GM21515 (cell line): Measurements from ENCODE around the gene FARP1.

Experiments used
- ATAC-seq: cut with Tn5 transposase; IDR thresholded peaks from one replicate; pipeline ENCODE4 v1.9.1; 2021; ENCODE audit not compliant: unreplicated experiment

The FARP1 gene

DNA sequence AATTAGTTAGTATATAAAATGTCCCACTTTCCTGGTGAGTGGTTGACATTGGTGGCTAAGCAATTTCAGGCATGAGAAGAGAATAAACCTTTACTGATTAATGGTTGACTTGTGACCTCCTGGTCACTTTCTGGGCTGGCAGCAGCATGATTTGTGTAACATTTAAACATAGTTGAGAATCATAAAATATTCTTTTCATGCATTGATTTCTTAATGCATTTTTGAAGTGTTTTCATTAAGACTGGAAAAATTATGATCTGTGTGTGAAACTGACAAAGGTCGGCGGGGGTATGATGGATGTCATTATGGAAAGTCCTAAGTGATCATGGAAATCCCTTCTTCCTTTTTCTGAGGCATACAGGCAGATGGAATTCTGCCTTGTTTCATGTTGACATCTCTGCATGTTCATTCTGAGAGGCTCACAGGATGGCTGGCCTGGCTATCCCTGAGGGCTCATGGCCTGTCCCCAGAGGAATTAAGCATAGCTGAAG, 132.8 kb downstream of the FARP1 start:
- ATAC-seq = no peak

DNA sequence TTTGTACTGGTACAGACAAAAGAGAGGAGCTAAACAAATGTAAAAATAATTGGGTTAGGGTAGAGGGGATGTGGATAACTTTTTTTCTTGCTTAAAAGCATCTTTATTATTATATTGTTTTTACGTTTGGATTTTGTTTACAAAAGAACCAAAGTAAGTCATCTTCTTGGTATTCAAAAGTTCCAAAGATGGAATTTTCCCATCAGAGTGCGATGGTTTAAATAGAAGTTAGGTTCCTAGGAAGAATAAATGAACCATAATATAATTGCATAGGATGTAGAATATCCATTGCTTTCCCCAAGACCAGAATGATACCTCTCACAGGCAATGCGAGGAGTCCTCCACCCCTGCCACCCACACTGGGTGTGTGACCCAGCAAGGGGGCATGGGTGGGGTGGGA, 133.6 kb downstream of the FARP1 start:
- ATAC-seq = no peak

GRCh38 chr13:98278068-98278724, 135.3 kb downstream of the FARP1 start:
- ATAC-seq = no peak

GRCh38 chr13:98279473-98280175, 136.7 kb downstream of the FARP1 start:
- no peak for ATAC-seq

DNA sequence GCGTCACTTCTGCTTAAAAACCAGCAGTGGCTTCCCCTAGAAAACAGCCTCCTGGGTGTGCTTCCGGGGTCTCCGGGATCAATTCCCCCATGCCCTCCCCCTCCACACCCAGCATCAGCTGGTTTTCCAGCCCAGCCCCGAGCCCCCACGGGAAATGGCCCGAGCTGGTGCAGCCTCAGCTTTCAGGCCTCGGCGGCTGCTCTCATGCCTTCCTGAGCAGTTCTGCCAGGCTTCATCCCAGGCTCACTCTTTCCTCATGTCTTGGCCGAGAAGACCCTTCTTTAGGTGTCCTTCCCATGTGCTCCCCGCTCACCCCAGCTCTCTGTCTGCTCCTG, 137.2 kb downstream of the FARP1 start:
- ATAC-seq = no peak

- ATAC-seq = no peak
Observed at GRCh38 chr13:98284679-98285078, 141.8 kb downstream of the FARP1 start.

- ATAC-seq = no peak
Observed at GRCh38 chr13:98285317-98285716, 142.4 kb downstream of the FARP1 start.

DNA sequence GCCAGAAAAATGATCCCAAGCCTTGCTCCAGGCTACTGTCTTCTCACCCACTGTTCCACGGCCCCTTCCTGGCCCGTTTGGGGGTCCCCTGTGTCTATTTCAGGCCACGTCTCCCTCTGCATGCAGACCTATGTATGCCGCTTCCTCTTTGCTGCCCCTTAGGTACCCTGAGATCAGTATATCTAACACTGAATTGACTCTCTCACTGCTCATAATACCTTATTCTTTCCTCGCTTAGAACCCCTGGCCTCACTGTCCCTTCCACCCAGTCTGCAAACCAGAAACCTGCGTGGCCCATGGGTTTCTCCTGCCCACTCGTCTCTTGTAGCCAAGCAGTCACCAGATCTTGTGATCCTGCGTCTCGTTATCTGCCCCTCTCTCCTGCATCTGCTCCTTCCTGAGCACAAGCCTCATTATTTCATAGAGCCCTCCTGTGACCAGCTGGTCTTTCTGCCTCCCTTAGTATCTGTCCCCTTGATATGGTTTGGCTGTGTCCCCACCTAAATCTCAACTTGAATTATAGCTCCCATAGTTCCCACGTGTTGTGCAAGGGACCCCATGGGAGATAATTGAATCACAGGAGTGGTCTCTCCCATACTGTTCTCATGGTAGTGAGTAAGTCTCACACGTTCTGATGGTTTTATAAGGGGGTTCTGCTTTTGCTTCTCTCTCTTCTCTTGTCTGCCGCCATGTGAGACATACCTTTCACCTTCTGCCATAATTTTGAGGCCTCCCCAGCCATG, 143.1 kb downstream of the FARP1 start:
- ATAC-seq = no peak

DNA sequence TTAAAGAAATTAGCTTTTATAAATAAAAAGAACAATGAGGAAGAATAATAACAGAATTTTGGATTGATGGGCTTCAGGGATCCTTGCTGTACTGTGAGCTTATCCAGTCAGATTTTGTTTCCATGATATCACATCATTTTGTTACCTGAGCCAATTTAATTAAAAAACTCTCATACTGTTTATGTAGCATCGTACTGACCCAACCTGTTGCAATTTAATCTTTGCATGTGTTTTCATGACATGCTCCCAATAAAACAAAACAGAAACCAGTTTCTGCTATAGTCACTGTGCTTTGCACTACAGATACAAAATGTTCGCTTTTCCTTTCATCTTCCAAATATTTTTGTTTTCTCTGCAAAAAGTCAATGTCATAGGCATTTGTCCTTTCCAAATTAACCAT, 143.9 kb downstream of the FARP1 start:
- no peak for ATAC-seq

GRCh38 chr13:98288211-98288610, 145.3 kb downstream of the FARP1 start:
- ATAC-seq = no peak

DNA sequence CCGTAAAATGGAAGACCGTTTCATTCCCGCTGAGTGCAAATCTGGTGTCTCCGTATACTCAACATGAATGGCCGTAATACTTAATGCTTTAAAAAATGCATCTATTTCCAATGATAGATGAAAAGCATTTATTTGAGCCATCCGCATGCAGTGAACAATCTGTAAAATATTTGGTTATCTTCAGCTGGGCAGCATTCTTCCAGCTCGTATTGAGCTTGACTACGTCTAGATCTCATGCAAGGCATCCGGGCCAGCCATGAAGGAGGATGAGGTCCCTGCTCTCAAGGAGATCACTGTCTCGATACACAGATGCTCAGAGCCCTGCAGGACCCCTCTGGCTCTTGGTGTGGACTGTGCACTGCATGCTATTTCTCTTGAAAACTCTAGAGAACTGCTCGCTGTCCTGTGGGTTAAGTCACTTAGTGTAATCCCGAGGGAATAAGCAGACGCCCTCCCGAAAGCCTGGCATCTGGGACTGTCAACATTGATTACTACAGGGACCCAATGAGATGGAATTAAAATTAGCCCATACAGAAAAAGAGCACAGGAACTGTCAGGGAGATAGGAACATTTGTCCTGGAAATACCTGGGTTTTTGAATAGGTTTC, 146.5 kb downstream of the FARP1 start:
- no peak for ATAC-seq

DNA sequence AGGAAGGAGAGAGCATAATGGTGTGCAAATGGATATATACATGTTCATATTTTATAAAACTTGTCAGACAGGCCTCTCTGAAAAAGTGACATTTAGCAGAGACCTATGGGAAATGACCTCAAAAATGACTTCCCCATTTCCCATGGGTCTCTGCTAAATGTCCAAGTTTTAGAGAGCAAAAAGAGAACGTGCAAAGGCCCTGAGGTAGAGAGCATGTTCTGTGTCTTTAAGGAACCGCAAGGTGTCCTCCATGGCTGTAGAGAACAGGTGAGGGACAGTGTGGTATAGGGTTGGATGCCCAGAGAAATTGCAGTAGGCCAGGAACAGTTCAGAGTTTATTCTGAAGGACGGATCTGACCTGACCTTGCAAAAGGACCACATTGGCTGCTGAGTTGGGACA, 147.4 kb downstream of the FARP1 start:
- ATAC-seq = no peak

GRCh38 chr13:98291658-98292057, 148.8 kb downstream of the FARP1 start:
- no peak for ATAC-seq

GRCh38 chr13:98293103-98293502, 150.2 kb downstream of the FARP1 start:
- ATAC-seq = no peak

- no peak for ATAC-seq
Observed at GRCh38 chr13:98293570-98294142, 150.8 kb downstream of the FARP1 start.

GRCh38 chr13:98295371-98295770, 152.5 kb downstream of the FARP1 start:
- no peak for ATAC-seq

DNA sequence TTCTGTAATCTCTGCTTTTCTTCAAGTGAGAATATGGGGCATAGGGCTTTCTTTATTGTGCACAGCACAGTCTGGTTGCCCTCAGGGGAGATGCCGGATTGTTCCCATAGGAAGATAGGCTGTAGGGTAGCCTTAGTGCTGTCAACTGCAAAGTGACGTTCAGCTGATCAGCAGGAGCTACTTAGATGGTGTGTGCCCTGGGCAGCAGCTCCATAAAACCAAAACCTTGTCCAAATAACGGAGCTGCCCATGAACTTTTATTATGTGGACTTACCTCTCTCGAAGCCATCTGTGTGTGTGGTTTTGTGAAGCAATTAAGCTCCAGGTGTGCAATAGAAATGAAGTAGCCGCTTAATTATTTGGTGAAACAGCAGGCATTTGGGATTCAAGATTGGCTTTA, 154.2 kb downstream of the FARP1 start:
- no peak for ATAC-seq

DNA sequence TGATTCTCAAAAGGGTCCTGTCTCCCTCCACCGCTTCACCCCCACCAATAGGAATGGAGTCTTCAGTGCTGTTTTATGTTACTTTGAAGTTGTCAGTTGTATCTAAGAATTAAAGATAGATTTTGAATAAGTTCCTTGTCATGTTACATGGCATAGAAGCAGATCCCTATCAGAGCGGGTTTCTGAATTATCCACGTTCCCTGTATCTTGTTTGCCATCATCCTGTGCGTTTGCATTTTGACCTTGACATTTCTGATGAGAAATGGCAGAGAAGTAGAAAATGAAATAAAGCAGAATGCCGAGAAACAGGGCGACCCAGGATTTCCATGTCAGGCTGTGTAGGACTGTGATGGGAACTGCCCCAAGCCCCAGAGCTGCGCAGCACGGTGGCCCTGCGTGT, 154.9 kb downstream of the FARP1 start:
- ATAC-seq = no peak

DNA sequence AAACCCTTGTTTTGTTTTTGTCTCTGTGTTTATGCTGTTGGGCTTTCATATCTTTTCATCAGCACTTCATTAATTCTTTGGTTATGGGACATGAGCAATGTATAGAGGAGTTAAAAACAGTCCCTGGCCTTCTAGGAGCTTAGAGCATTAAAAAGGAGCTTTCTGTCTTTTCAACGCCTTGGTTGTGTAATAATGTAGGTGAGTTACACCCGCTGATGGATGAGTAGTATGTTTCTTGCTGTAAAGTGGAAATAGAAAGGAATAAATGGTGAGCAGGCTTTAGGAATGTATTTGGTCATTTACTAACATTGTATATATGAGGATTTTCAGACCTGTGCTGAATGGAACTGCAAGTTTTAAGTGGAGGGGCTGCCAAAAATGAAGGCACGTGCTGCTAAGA, 155.7 kb downstream of the FARP1 start:
- no peak for ATAC-seq

DNA sequence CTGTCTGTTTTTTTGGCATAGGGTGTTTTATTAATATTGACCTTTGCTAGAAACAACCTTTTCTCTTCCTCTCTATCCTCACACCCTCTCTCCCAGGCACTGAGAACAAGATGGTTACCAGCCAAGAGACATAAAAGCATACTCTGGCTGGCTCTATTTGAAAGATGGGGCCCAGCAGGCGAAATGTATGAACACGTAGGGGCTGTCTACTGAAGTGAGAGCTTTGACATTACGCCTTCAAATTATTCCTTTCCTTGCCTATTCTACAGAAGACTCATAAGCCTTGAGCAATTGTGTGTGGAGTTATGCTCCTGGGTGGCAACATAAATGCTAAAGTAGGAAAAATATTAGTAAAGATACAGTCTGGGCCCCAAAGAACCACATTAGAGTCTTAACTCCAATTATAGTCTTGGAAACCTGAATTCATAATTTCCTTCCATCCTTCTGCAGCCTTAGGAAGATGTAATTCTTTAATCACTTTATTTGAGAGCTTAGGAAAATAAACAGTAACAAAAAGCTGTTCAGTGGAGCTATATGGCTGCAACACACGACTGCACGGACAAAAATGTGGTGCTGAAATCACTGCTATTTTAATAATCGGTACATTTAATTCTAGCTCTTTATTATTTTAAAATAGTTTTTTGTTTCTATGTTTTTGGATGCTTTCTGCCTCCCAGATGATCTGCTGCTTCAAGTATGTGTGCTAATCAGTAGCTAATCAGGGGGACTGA, 156.5 kb downstream of the FARP1 start:
- ATAC-seq = no peak

DNA sequence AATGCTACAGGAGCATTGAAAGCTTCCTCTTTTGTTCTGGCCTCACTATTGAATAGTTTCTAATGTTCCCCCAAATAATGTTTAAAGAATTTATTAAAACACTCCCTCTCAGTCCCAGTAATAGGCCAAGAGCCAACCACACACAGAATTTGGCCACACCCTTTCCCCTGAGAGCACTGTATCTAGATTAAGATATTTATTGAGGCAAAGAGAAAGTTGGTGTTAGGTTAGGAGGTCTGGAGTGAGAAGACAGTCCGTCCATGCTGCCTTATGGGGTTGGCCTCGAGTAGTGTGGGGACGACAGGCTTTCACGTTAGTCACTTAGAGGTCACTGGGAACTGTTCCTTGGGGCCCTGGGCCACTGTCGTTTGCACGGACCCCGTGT, 157.1 kb downstream of the FARP1 start:
- no peak for ATAC-seq
